H1 (cell line): ENCODE measurements around the gene MRPL40. TPM values are rescaled to one million over a fixed set of nuclear protein-coding genes. Genes with fewer than 3 reads are reported as not detected.

Source experiments
- CTCF ChIA-PET: fragments of 300-600 bp; sonication (Branson Sonifier 250); formaldehyde crosslinking; loops from one replicate; lab custom pipeline; 2021; ENCODE audit not compliant: partially characterized antibody; lab: Charles Lee
- POLR2A ChIA-PET: fragments of 300-600 bp; sonication (Branson Sonifier 250); formaldehyde crosslinking; loops from one replicate; lab custom pipeline; 2021; ENCODE audit warnings: inconsistent platforms; ENCODE audit not compliant: partially characterized antibody; lab: Charles Lee
- DNase-seq, 2 experiments: peaks; one replicate each; pipeline versions ENCODE4 v3.0.0 to v3.0.0-alpha.2; 2010 to 2022; ENCODE audit warnings: low spot score in 2 of 2, low read depth in 1 of 2, mixed read lengths in 1 of 2
- FAIRE-seq: peaks from 2 replicates; lab custom pipeline; 2011; peaks lifted over from hg19 to GRCh38; lab: Jason Lieb, UNC
- H2AFZ ChIP-seq: 2 replicates; pipeline ENCODE4 v1.8.1; 2012; ENCODE audit warnings: low read length, inconsistent platforms
- H2AK5ac ChIP-seq: 2 replicates; pipeline ENCODE4 v1.6.1; 2013; ENCODE audit warnings: low read depth, low read length
- H2BK120ac ChIP-seq: replicated peaks from 2 replicates; pipeline ENCODE3; 2013; ENCODE audit warnings: low read depth, low read length, inconsistent platforms
- H2BK12ac ChIP-seq: 2 replicates; pipeline ENCODE4 v1.6.1; 2013; ENCODE audit warnings: low read depth, low read length
- H2BK15ac ChIP-seq: 2 replicates; pipeline ENCODE4 v1.6.1; 2013; ENCODE audit warnings: low read length
- H2BK20ac ChIP-seq: 2 replicates; pipeline ENCODE4 v1.6.1; 2013; ENCODE audit warnings: low read length
- H2BK5ac ChIP-seq: 2 replicates; pipeline ENCODE4 v1.6.1; 2013; ENCODE audit warnings: low read depth, low read length
- H3K14ac ChIP-seq: 2 replicates; pipeline ENCODE4 v1.6.1; 2013; ENCODE audit warnings: inconsistent platforms; ENCODE audit not compliant: insufficient read length
- H3K18ac ChIP-seq: 2 replicates; pipeline ENCODE4 v1.6.1; 2013; ENCODE audit warnings: low read length; ENCODE audit errors: extremely low read depth
- H3K23ac ChIP-seq: 2 replicates; pipeline ENCODE4 v1.6.1; 2013; ENCODE audit warnings: inconsistent platforms; ENCODE audit not compliant: insufficient read length
- H3K23me2 ChIP-seq: 2 replicates; pipeline ENCODE4 v1.6.1; 2013; ENCODE audit warnings: low read depth, low read length
- H3K27ac ChIP-seq: 2 replicates; pipeline ENCODE4 v1.6.1; 2011; ENCODE audit warnings: low read depth, low read length, inconsistent platforms
- H3K27me3 ChIP-seq, 4 experiments: replicated peaks in 1 of 4; 1 replicate in 1 of 4; 2 replicates in 3 of 4; pipeline versions ENCODE4 v1.6.1 to v1.8.1; 2011 to 2013; ENCODE audit warnings: low read length in 3 of 4, mild to moderate bottlenecking in 3 of 4, inconsistent platforms in 2 of 4, mixed read lengths in 2 of 4, moderate library complexity in 1 of 4; ENCODE audit not compliant: control insufficient read depth in 3 of 4, insufficient read depth in 3 of 4; ENCODE audit errors: extremely low read depth in 1 of 4
- H3K36me3 ChIP-seq, 4 experiments: 2 replicates each; pipeline versions ENCODE4 v1.6.1 to v1.8.1; 2011 to 2013; ENCODE audit warnings: mild to moderate bottlenecking in 4 of 4, low read length in 3 of 4, moderate library complexity in 2 of 4, control low read depth in 1 of 4, inconsistent platforms in 1 of 4; ENCODE audit not compliant: insufficient read depth in 4 of 4, control insufficient read depth in 2 of 4
- H3K4ac ChIP-seq: replicated peaks from 2 replicates; pipeline ENCODE3; 2013; ENCODE audit warnings: low read length, low read depth, mixed read lengths, inconsistent platforms; ENCODE audit not compliant: insufficient read length
- H3K4me1 ChIP-seq, 4 experiments: replicated peaks in 1 of 4; 1 replicate in 1 of 4; 2 replicates in 3 of 4; pipeline versions ENCODE4 v1.6.1 to v1.8.1; 2011 to 2013; ENCODE audit warnings: low read length in 3 of 4, inconsistent platforms in 2 of 4, mixed read lengths in 1 of 4; ENCODE audit not compliant: insufficient read depth in 4 of 4, control insufficient read depth in 3 of 4
- H3K4me2 ChIP-seq, 2 experiments: 2 replicates each; pipeline versions ENCODE4 v1.6.1 to v1.8.1; 2011 to 2013; ENCODE audit warnings: low read depth in 2 of 2, low read length in 2 of 2, control low read depth in 1 of 2, inconsistent platforms in 1 of 2, mild to moderate bottlenecking in 1 of 2; ENCODE audit not compliant: insufficient read depth in 1 of 2
- H3K4me3 ChIP-seq, 4 experiments: fragments of 200-600, 300-600 bp in 1 of 4; sonication (generic), shearing (Covaris generic), sonication (Bioruptor Twin) in 1 of 4; 2 replicates each; pipeline versions ENCODE4 v1.5.1 to v1.8.1; 2011 to 2016; ENCODE audit warnings: low read length in 4 of 4, low read depth in 3 of 4, control low read depth in 2 of 4, inconsistent platforms in 2 of 4, mild to moderate bottlenecking in 2 of 4, mixed read lengths in 1 of 4, moderate library complexity in 1 of 4; ENCODE audit not compliant: insufficient read depth in 2 of 4; ENCODE audit errors: extremely low read depth in 1 of 4
- H3K56ac ChIP-seq: replicated peaks from 2 replicates; pipeline ENCODE3; 2013; ENCODE audit warnings: low read depth, mild to moderate bottlenecking, mixed read lengths, low read length, inconsistent platforms; ENCODE audit not compliant: insufficient read length
- H3K79me1 ChIP-seq: 2 replicates; pipeline ENCODE4 v1.6.1; 2013; ENCODE audit warnings: low read depth, low read length, control low read depth
- H3K79me2 ChIP-seq, 2 experiments: 2 replicates each; pipeline versions ENCODE4 v1.6.1 to v1.8.1; 2012 to 2013; ENCODE audit warnings: low read length in 2 of 2, mild to moderate bottlenecking in 2 of 2, inconsistent platforms in 1 of 2; ENCODE audit not compliant: insufficient read depth in 2 of 2, control insufficient read depth in 1 of 2
- H3K9ac ChIP-seq, 4 experiments: replicated peaks in 1 of 4; 1 replicate in 1 of 4; 2 replicates in 3 of 4; pipeline versions ENCODE4 v1.6.1 to v1.8.1; 2011 to 2013; ENCODE audit warnings: low read depth in 3 of 4, low read length in 3 of 4, control low read depth in 2 of 4, mild to moderate bottlenecking in 2 of 4, moderate library complexity in 2 of 4, inconsistent platforms in 1 of 4; ENCODE audit errors: extremely low read depth in 1 of 4
- H3K9me3 ChIP-seq, 2 experiments: 2 replicates each; pipeline versions ENCODE4 v1.6.1 to v1.8.1; 2012 to 2013; ENCODE audit warnings: mild to moderate bottlenecking in 2 of 2, moderate library complexity in 2 of 2, control low read depth in 1 of 2, inconsistent platforms in 1 of 2, low read depth in 1 of 2, low read length in 1 of 2, mixed read lengths in 1 of 2; ENCODE audit not compliant: insufficient read depth in 2 of 2
- H4K20me1 ChIP-seq, 2 experiments: replicated peaks in 1 of 2; 2 replicates each; pipeline versions ENCODE3 to v1.8.1; 2011 to 2013; ENCODE audit warnings: inconsistent platforms in 2 of 2, low read length in 2 of 2, mild to moderate bottlenecking in 1 of 2; ENCODE audit not compliant: insufficient read depth in 2 of 2, control insufficient read depth in 1 of 2
- H4K5ac ChIP-seq: 2 replicates; pipeline ENCODE4 v1.6.1; 2013; ENCODE audit warnings: low read length, low read depth, mixed read lengths, inconsistent platforms; ENCODE audit not compliant: insufficient read length
- H4K8ac ChIP-seq: 2 replicates; pipeline ENCODE4 v1.8.0; 2013; ENCODE audit warnings: mild to moderate bottlenecking, moderate library complexity, low read length, inconsistent platforms; ENCODE audit not compliant: insufficient read depth; ENCODE audit errors: extremely low read depth
- H4K91ac ChIP-seq: replicated peaks from 2 replicates; pipeline ENCODE3; 2013; ENCODE audit warnings: low read length, mixed read lengths, inconsistent platforms; ENCODE audit not compliant: insufficient read length
- ASH2L ChIP-seq: fragments of 200-600, 300-600 bp; sonication (generic); IDR thresholded peaks from one replicate; pipeline ENCODE4 v1.7.1; 2017; ENCODE audit warnings: low read length
- EZH2 ChIP-seq: fragments of 200-600 bp; sonication (generic); IDR thresholded peaks from 2 replicates; pipeline ENCODE4 v1.7.1; 2012; ENCODE audit warnings: low read depth, mild to moderate bottlenecking, moderate library complexity, low read length, inconsistent platforms; ENCODE audit not compliant: severe bottlenecking
- KDM1A ChIP-seq: fragments of 200-600, 300-600 bp; sonication (generic); IDR thresholded peaks from 2 replicates; pipeline ENCODE4 v1.7.1; 2016; ENCODE audit warnings: mild to moderate bottlenecking, low read length, borderline replicate concordance
- SP1 ChIP-seq: IDR thresholded peaks from 2 replicates; pipeline ENCODE4 v1.6.1; 2011; ENCODE audit warnings: low read depth, low read length
- SUZ12 ChIP-seq: fragments of 200-600 bp; sonication (generic); IDR thresholded peaks from 2 replicates; pipeline ENCODE4 v1.6.1; 2012; ENCODE audit warnings: mild to moderate bottlenecking, inconsistent platforms, low read length, moderate library complexity, mixed read lengths
- WGBS, 2 experiments: shearing (Covaris generic) in 1 of 2; methylation state at CpG; one replicate each; pipeline versions ENCODE4 v1.1.6 to v1.1.7; 2013 to 2015; ENCODE audit warnings: low lambda C conversion rate in 2 of 2, mixed read lengths in 2 of 2, inconsistent platforms in 1 of 2, low coverage in 1 of 2, missing lambda C conversion rate in 1 of 2; ENCODE audit not compliant: insufficient replicate concordance in 2 of 2, insufficient coverage in 1 of 2, insufficient read length in 1 of 2; ENCODE audit errors: extremely low coverage in 1 of 2, missing lambda C conversion rate in 1 of 2; 5-methylcytosine and 5-hydroxymethylcytosine counted together
- polyA plus RNA-seq, 7 experiments: library from polyadenylated mRNA; depleted of rRNA in 3 of 7; stranded (reverse) in 5 of 7; unstranded in 2 of 7; fragments of >200 nt in 5 of 7; fragments of 200-250 nt in 2 of 7; gene quantifications; 1 replicate in 5 of 7; 2 replicates in 1 of 7; 4 replicates in 1 of 7; pipeline versions ENCODE4 v1.2.1 to v1.2.3, GENCODE V29; 2011 to 2013; ENCODE audit warnings: missing spikeins in 2 of 7, mixed read lengths in 2 of 7
- total RNA-seq: library from RNA; stranded (reverse); fragmentation: NEBNext Ultra II Directional; extraction: Animal tissue kit (Norgen Biotek cat#: 25700); gene quantifications from 2 replicates; pipeline ENCODE4 v1.2.1, GENCODE V29; 2021

MRPL40 gene
- total and polyA plus RNA-seq, 2 of the 8 experiments (the other 6 are each of a cell fraction or from before 2014, with no cell fraction given): 12.4 to 14.5 TPM

DNA sequence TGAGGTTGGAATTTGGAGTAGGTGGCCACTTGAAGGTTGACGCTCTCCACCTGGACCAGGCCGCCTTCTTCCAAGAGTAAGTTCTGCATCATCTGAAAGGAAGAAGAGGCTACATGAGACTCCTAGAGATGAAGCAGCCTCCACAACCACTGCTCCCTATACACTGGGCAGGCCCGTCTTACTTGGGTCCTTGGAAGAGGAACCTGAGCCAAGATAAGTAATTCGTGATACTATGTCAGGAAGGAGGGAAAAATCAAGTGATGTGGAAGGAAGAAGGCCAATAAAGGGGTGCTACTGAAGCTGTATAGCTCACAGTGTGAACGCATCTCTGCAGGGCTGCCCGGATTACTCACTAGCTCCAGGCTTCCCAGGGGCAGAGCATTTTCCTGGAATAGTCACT lies 35.6 kb downstream of the MRPL40 start:
- Histone ChIP-seq H3K18ac (no peak overlapping the region), H4K5ac (no peak overlapping the region), H2BK15ac (no peak overlapping the region), H2BK5ac (no peak overlapping the region), H3K27ac (no peak overlapping the region), H3K79me2 (no peaks in the 10 kb centered on the region), H2BK20ac (no peak overlapping the region), H2BK120ac (no peak overlapping the region), H3K27me3 (no peaks in the 10 kb centered on the region), H3K4me1 (no peaks in the 10 kb centered on the region), H3K23ac (no peak overlapping the region), H3K9ac (no peak overlapping the region), H3K56ac (no peak overlapping the region), H3K23me2 (no peaks in the 10 kb centered on the region), H4K91ac (no peak overlapping the region), H3K79me1 (peaks cover 2% of the 10 kb centered on the region; the same call in 1 of the 2 replicates), H2AK5ac (no peak overlapping the region), H3K9me3 (no peaks in the 10 kb centered on the region), H3K4ac (no peak overlapping the region), H3K14ac (no peak overlapping the region), H2BK12ac (no peak overlapping the region), H3K4me3 (no peak overlapping the region), H3K4me2 (no peak overlapping the region), H2AFZ (no peak overlapping the region), H4K20me1 (peaks cover 0 to 19% of the 10 kb centered on the region in 2 experiments), H4K8ac (no peak overlapping the region), H3K36me3 (peaks cover 30 to 69% (median 56%) of the 10 kb centered on the region in 4 experiments)
- POLR2A ChIA-PET: interaction anchor here (0.7 to 1.0 kb wide), 2 partner anchors 17 to 137 kb away, joined by 3 to 4 read pairs; no protein-coding TSS in a partner anchor
- WGBS, 2 experiments: 91% methylated on average over 6 of the region's 6 CpGs; no CpG with 5 or more reads in 1 of the 2 experiments
- DNase-seq (no peak), FAIRE-seq (no peak)
- CTCF ChIA-PET: interaction anchor here (0.9 to 1.0 kb wide), 3 partner anchors 16 to 263 kb away, joined by 3 read pairs; no protein-coding TSS in a partner anchor
- TF ChIP-seq EZH2 (no peak), SP1 (no peak), SUZ12 (no peak), KDM1A (no peak), ASH2L (no peak)
